ENCODE results near the gene SCAMP4. TPM values are rescaled to one million over a fixed set of nuclear protein-coding genes. Genes with fewer than 3 reads are reported as not detected.

The SCAMP4 gene
- total and polyA plus RNA-seq, 2 of the 13 experiments (the other 11 are each of a cell fraction or from before 2014, with no cell fraction given): 10.7 to 13.7 TPM

GRCh38 chr19:1864480-1865171, 40.6 kb upstream of the SCAMP4 start (continued):
- no peak for TF ChIP-seq PAF1 (CRISPR knock-in tag; IDR thresholded peaks at IDR 0.05)
- TF ChIP-seq MED1 (CRISPR knock-in tag; IDR thresholded peaks at IDR 0.05): peak; percentile 47
- TF ChIP-seq MXD3 (CRISPR knock-in tag; IDR thresholded peaks at IDR 0.05): no peak
- TF ChIP-seq ZNF496 (CRISPR knock-in tag; IDR thresholded peaks at IDR 0.05; ENCODE audit: insufficient replicate concordance): no peak
- 0 out of 2 replicates have a peak, but pooled peaks have one; percentile 13 for TF ChIP-seq FOXP4 (CRISPR knock-in tag; IDR thresholded peaks at IDR 0.05)
- TF ChIP-seq ATF6 (CRISPR knock-in tag; conservative IDR thresholded peaks at IDR 0.05): no peak
- peak; percentile 88 for TF ChIP-seq AGO2 (optimal IDR thresholded peaks at IDR 0.05; ENCODE audit: low read depth, low read length)
- TF ChIP-seq SMARCE1 (IDR thresholded peaks at IDR 0.05; ENCODE audit: borderline replicate concordance): no peak
- TF ChIP-seq MXI1 (IDR thresholded peaks at IDR 0.05; ENCODE audit: borderline replicate concordance, low read depth, low read length): peak; percentile 62; the same call in 1 of the 3 replicates
- TF ChIP-seq HIC2 (CRISPR knock-in tag; IDR thresholded peaks at IDR 0.05; ENCODE audit: low read depth): no peak; the same call in 1 of the 2 replicates
- TF ChIP-seq ZNF17 (CRISPR knock-in tag; IDR thresholded peaks at IDR 0.05): no peak
- TF ChIP-seq ZNF282 (IDR thresholded peaks at IDR 0.05; ENCODE audit: partially characterized antibody): no peak
- TF ChIP-seq CREBL2 (CRISPR knock-in tag; IDR thresholded peaks at IDR 0.05; ENCODE audit: borderline replicate concordance): no peak
- TF ChIP-seq KDM6A (CRISPR knock-in tag; IDR thresholded peaks at IDR 0.05; ENCODE audit: low read depth): no peak
- TF ChIP-seq ZFP41 (CRISPR knock-in tag; IDR thresholded peaks at IDR 0.05; ENCODE audit: borderline replicate concordance): no peak
- no peak for TF ChIP-seq DZIP1 (CRISPR knock-in tag; IDR thresholded peaks at IDR 0.05)
- TF ChIP-seq ZFY (CRISPR knock-in tag; IDR thresholded peaks at IDR 0.05): no peak; the same call in none of the 2 replicates
- peak; percentile 54 for TF ChIP-seq RARA (CRISPR knock-in tag; IDR thresholded peaks at IDR 0.05)
- no peak for TF ChIP-seq GATA4 (IDR thresholded peaks at IDR 0.05; ENCODE audit: borderline replicate concordance, low read depth)
- TF ChIP-seq GATAD2A (CRISPR knock-in tag; IDR thresholded peaks at IDR 0.05): peak; percentile 26
- 0 out of 2 replicates have a peak, but pooled peaks have one; percentile 26 for TF ChIP-seq SP2 (CRISPR knock-in tag; IDR thresholded peaks at IDR 0.05)
- TF ChIP-seq FOXM1 (CRISPR knock-in tag; IDR thresholded peaks at IDR 0.05): no peak

Data from HepG2 (cell line).